Measurements from ENCODE around the gene MET.
"Not testable (repeated sequence)": the region's sequence is repeated elsewhere in the genome, so short reads cannot be mapped to it uniquely, and the experiment has no call there.

Gene MET

GRCh38 chr7:116754186-116754585 is 82.2 kb downstream of the MET start:
- no peak for DNase-seq (ENCODE audit: low read depth)

- DNase-seq (ENCODE audit: low read depth): no peak
Measured at GRCh38 chr7:116757283-116757682, 85.3 kb downstream of the MET start.

DNA sequence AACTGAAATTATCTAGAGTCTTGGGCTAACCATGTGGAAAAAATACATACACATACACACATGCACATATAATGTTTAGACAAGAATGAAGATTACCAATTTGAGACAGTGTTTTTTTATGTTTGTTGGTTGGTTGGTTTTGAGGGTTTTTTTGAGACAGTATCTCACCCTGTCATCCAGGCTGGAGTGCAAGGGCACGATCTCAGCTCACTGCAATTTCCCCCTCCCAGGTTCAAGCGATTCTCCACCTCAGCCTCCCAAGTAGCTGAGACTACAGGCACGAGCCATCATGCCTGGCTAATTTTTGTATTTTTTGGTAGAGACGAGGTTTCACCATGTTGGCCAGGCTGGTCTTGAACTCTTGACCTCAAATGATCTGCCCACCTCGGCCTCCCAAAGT is 87.6 kb downstream of the MET start:
- DNase-seq (ENCODE audit: low read depth): not testable (repeated sequence)

- DNase-seq (ENCODE audit: low read depth): no peak
Measured at GRCh38 chr7:116762971-116763370, 91.0 kb downstream of the MET start.

DNA sequence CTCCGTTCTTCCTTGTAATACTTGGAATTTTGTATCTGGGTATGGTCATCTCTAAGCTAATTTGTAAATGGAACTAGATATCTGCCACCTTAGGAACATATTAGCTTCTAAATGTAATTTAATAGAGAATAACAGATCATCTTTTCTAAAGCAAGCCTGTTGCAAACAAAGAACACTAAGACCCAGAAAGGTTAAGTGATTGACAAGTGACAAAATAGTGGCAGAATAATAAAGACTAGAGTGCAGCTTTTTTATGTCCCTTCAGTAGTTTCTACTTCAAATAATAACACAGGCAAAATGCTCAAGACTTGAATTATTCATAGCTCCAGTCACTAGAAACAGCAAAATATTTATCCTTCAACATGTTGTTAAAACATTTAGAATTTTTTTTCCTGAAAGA is 91.7 kb downstream of the MET start:
- DNase-seq (ENCODE audit: low read depth): no peak

DNA sequence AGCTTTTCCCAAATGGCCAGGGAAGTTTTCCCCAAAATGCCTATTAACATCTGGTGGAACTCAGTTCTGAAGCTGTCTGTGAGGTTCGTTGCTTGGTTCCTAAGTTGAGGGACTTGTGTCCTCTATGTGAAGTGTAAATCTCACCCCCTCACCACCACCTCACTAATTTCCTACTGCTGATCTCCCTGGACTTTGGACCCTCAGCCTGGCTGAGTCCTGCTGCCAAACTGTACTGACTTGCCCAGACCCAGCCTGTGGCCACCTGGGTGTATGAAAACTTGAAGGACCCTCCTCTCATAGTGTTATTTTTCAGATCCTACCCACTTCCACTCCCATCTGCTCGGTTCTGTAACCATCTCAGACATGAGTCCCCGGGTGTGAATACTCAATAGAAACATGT is 94.9 kb downstream of the MET start:
- no peak for DNase-seq (ENCODE audit: low read depth)

DNA sequence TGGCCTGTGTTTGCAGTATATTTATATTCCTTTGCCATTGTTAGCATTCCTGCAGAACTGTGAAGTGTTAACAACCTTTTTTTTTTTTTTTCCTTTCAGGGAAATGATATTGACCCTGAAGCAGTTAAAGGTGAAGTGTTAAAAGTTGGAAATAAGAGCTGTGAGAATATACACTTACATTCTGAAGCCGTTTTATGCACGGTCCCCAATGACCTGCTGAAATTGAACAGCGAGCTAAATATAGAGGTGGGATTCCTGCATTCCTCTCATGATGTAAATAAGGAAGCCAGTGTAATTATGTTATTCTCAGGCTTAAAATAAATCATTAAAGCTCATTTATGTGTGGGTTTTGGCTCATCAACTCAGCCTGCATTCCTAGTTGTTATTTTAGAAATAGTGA is 97.5 kb downstream of the MET start:
- DNase-seq (ENCODE audit: low read depth): no peak

DNA sequence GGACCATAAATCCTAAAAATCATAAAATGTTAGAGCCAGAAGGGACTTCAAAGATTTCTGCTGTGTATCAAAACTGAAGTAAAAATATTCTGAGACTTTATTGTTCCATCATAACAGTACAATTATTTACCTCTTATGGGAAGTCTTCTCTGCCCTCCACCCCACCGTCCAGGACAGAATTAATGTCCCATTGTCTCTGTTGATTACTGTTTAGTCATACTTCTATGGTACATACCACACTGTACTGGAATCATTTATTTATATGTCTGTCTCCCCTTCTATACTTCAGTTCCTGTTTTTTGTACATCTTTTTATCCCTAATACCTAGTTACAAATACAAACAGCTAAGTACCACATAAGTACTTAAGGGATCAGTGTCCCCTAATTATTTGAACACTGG is 98.9 kb downstream of the MET start:
- no peak for DNase-seq (ENCODE audit: low read depth)

GRCh38 chr7:116771640-116772039 is 99.6 kb downstream of the MET start:
- DNase-seq (ENCODE audit: low read depth): no peak

GRCh38 chr7:116772423-116772863 is 100.4 kb downstream of the MET start:
- peak; percentile 48 for DNase-seq (ENCODE audit: low read depth)

GRCh38 chr7:116772926-116773749 is 101.1 kb downstream of the MET start:
- no peak for DNase-seq (ENCODE audit: low read depth)

GRCh38 chr7:116776046-116776445 is 104.0 kb downstream of the MET start:
- DNase-seq (ENCODE audit: low read depth): no peak

DNA sequence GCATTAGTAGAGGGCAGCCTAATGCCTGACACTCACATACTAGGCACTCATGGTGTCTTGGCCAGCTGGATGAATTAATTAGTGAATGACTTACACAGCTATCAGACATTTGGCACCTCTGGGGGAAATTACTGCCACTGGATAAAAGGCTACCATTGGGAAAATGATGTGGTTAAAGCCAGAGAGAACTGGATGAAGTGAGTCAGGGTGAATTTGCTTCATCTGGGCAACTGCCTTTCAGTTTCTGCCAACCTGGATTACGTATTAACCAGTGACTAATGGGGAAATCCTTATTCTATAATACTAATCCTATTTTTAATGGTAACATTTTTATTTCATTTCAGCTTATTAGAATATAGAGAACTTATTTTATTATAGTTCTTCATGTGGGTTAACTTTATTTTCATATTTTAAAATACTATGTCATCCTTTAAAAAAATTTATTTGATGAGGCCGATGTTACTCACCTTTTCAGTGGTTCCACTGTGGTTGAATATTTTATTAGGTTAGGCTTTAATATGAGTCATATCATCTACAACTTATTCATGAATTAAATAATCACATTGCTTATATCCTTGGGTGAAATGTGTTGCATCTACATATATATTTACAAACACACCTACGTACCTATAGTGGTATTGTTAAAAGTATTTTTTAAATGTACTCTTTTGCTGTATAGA is 104.8 kb downstream of the MET start:
- peak; percentile 63 for DNase-seq (ENCODE audit: low read depth)

DNA sequence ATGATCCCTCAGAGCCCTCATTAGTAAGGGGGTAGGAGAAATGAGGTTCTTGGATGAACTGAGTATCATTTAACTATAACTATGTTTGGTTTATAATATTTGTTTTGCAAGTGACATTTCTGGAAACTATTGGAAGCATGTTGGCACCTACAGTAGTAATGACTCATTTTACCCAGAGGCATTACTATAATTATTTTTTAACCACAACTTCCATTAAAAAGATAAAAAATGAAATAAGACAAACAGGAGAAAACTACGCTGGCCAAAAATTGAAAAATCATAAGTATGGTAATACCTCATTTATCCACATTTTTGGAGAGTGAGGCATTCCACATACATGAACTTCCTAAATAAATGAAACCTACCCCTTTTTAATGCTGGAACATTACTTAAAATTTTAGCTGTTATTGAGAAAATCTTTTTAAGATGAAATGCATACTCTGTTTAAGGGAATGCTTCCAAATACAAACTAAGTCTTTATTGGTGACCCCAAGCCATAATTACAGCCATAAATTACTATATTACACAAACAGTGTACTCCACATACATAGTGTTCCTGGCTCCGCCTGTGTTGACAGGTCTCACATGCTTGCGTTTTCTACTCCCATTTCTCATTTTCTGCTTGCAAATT is 105.8 kb downstream of the MET start:
- peak; percentile 20 for DNase-seq (ENCODE audit: low read depth)

DNA sequence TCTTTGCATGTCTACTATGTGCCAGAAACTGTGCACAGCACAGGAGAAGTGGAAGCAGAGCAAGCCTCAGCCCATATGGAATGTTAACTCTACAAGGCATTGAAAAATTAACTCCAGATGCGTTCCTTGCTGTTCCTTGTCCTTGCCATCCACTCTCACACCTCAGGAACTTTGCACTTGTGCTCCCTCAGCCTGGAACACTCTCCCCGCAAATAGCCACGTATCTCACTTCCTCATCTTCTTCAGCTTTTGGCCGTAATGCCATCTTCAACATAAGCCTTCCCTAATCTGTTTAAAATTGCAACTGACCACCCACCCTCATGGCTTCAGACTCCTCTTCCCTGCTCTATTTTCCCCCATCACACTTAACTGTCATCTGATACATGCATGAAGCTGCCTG is 107.2 kb downstream of the MET start:
- no peak for DNase-seq (ENCODE audit: low read depth)

DNA sequence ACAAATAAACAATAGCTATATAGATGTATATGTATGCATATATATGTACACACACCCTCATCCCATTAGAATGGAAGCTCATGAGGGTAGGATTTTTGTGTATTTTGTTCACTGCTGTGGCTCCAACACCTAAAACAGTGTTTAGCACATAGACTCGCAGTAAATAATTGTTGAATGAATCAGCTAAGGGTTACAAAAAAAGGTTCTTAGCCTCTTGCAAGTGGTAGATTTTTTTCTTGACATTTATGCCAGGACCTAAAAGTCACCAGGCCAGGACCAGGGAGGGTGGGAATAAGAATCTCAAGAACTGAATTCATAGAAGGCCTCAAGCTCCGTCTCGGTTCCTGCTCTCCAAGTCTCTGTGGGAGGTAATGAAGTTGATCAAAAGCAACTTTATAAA is 107.9 kb downstream of the MET start:
- DNase-seq (ENCODE audit: low read depth): no peak

- DNase-seq (ENCODE audit: low read depth): no peak
Measured at GRCh38 chr7:116780521-116780920, 108.5 kb downstream of the MET start.

GRCh38 chr7:116780966-116781365 is 109.0 kb downstream of the MET start:
- no peak for DNase-seq (ENCODE audit: low read depth)

- no peak for DNase-seq (ENCODE audit: low read depth)
Measured at GRCh38 chr7:116781584-116781983, 109.6 kb downstream of the MET start.

DNA sequence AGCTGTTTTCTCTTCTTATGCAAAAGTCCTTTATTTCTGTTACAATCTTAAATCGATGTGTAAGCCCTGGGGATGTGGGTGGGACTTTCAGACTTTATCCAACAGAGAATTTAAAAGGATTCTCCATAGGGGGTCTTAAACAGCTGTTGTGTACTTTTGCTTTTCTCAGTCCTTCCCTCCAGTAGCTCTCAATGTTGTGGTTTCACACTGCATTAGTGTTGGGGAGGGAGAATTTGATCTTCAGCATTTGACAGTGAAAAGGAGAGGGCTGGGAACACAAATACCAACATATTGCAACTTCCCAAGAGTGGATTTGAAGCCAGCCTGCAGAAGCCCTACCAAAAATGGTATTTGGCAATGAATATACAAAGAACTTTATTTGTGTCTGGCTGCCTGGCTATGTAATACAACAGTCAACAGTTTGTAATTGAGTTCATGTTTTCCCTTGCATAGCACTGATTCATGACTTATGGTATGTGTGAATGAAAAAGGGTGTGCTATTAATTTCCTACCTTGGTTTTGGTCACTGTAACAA is 110.2 kb downstream of the MET start:
- DNase-seq (ENCODE audit: low read depth): no peak

- DNase-seq (ENCODE audit: low read depth): no peak
Measured at GRCh38 chr7:116783666-116784318, 111.8 kb downstream of the MET start.

GRCh38 chr7:116784647-116785046 is 112.7 kb downstream of the MET start:
- DNase-seq (ENCODE audit: low read depth): no peak
